Stimulated activated CD4-positive, alpha-beta T cell treated with anti-CD3 and anti-CD28 coated beads, Interleukin-4, amount 100 ng/mL, for 24 hours (primary cell): ENCODE results near the gene CACHD1.
"Not testable (repeated sequence)": the region's sequence is repeated elsewhere in the genome, so short reads cannot be mapped to it uniquely, and the experiment has no call there.

Experiments
- DNase-seq: peaks from one replicate; pipeline ENCODE4 v3.0.0-alpha.2; 2020

Gene CACHD1

GRCh38 chr1:64715186-64715585, 245.3 kb downstream of the CACHD1 start:
- DNase-seq = no peak

GRCh38 chr1:64721135-64721534, 251.2 kb downstream of the CACHD1 start:
- no peak for DNase-seq

- no peak for DNase-seq
Observed at GRCh38 chr1:64721576-64722145, 251.7 kb downstream of the CACHD1 start.

- DNase-seq = no peak
Observed at GRCh38 chr1:64727861-64728260, 257.9 kb downstream of the CACHD1 start.

- no peak for DNase-seq
Observed at GRCh38 chr1:64733581-64734286, 263.8 kb downstream of the CACHD1 start.

GRCh38 chr1:64734287-64734652, 264.3 kb downstream of the CACHD1 start:
- no peak for DNase-seq

- not testable (repeated sequence) for DNase-seq
Observed at GRCh38 chr1:64740687-64741086, 270.8 kb downstream of the CACHD1 start.
